Measurements from ENCODE around the gene DDA1. TPM values are rescaled to one million over a fixed set of nuclear protein-coding genes. Genes with fewer than 3 reads are reported as not detected.
A peak's percentile ranks its signal among the peaks of the same experiment; 100 is the strongest.

Gene DDA1
- total and polyA plus RNA-seq, 2 of the 13 experiments (the other 11 are each of a cell fraction or from before 2014, with no cell fraction given), result 24.5 to 26.0 TPM

DNA sequence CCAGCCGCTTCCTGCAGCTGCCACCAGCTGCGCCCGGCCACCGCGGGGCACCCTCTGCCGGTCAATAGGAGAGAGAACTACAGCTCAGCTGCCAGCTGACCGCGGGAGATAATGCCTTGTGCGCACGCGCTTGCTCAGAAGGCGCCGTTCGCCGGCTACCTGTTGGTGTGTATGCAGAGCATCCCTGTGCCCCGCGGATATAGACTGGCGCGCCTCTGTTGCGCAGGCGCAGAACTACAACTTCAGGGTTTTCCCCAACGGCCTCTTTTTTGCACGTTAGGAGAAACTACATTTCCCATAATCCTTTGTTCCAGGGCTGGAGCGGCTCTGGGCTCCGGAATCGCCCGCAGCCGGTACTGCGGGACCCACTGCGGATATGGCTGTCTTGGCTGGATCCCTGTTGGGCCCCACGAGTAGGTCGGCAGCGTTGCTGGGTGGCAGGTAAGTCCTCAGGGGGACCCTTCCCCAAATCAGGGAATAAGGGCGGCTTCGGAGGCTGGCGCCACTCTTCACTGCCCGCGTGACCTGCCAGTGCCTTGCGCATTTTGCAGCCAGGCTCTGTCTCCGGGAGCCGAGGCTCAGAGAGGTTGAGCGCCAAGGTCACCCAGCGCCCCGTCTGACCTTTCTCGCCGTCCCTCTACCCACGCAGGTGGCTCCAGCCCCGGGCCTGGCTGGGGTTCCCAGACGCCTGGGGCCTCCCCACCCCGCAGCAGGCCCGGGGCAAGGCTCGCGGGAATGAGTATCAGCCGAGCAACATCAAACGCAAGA lies 3.7 kb upstream of the DDA1 start, which contains the start of gene MRPL34 (continued):
- TF ChIP-seq, protein P1, sequence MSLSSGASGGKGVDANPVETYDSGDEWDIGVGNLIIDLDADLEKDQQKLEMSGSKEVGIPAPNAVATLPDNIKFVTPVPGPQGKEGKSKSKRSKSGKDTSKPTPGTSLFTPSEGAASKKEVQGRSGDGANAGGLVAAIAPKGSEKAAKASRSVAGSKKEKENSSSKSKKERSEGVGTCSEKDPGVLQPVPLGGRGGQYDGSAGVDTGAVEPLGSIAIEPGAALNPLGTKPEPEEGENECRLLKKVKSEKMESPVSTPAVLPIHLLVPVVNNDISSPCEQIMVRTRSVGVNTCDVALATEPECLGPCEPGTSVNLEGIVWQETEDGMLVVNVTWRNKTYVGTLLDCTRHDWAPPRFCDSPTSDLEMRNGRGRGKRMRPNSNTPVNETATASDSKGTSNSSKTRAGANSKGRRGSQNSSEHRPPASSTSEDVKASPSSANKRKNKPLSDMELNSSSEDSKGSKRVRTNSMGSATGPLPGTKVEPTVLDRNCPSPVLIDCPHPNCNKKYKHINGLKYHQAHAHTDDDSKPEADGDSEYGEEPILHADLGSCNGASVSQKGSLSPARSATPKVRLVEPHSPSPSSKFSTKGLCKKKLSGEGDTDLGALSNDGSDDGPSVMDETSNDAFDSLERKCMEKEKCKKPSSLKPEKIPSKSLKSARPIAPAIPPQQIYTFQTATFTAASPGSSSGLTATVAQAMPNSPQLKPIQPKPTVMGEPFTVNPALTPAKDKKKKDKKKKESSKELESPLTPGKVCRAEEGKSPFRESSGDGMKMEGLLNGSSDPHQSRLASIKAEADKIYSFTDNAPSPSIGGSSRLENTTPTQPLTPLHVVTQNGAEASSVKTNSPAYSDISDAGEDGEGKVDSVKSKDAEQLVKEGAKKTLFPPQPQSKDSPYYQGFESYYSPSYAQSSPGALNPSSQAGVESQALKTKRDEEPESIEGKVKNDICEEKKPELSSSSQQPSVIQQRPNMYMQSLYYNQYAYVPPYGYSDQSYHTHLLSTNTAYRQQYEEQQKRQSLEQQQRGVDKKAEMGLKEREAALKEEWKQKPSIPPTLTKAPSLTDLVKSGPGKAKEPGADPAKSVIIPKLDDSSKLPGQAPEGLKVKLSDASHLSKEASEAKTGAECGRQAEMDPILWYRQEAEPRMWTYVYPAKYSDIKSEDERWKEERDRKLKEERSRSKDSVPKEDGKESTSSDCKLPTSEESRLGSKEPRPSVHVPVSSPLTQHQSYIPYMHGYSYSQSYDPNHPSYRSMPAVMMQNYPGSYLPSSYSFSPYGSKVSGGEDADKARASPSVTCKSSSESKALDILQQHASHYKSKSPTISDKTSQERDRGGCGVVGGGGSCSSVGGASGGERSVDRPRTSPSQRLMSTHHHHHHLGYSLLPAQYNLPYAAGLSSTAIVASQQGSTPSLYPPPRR (CRISPR knock-in tag; IDR thresholded peaks at IDR 0.05; ENCODE audit: borderline replicate concordance), result peak; percentile 30; the same call in 1 of the 2 replicates
- peak; percentile 92 for TF ChIP-seq HDAC1 (CRISPR knock-in tag; IDR thresholded peaks at IDR 0.05)
- TF ChIP-seq, protein P2, sequence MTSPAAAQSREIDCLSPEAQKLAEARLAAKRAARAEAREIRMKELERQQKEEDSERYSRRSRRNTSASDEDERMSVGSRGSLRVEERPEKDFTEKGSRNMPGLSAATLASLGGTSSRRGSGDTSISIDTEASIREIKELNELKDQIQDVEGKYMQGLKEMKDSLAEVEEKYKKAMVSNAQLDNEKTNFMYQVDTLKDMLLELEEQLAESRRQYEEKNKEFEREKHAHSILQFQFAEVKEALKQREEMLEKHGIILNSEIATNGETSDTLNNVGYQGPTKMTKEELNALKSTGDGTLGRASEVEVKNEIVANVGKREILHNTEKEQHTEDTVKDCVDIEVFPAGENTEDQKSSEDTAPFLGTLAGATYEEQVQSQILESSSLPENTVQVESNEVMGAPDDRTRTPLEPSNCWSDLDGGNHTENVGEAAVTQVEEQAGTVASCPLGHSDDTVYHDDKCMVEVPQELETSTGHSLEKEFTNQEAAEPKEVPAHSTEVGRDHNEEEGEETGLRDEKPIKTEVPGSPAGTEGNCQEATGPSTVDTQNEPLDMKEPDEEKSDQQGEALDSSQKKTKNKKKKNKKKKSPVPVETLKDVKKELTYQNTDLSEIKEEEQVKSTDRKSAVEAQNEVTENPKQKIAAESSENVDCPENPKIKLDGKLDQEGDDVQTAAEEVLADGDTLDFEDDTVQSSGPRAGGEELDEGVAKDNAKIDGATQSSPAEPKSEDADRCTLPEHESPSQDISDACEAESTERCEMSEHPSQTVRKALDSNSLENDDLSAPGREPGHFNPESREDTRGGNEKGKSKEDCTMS (CRISPR knock-in tag; conservative IDR thresholded peaks at IDR 0.05), result no peak
- no peak for TF ChIP-seq ZBTB8A (CRISPR knock-in tag; IDR thresholded peaks at IDR 0.05; ENCODE audit: borderline replicate concordance, low read depth)
- peak; percentile 47; the same call in 1 of the 2 replicates for TF ChIP-seq ZNF232 (CRISPR knock-in tag; IDR thresholded peaks at IDR 0.05; ENCODE audit: borderline replicate concordance)
- TF ChIP-seq RORA (CRISPR knock-in tag; IDR thresholded peaks at IDR 0.05), result no peak
- TF ChIP-seq AKAP8 (CRISPR knock-in tag; IDR thresholded peaks at IDR 0.05), result peak; percentile 43; the same call in 1 of the 2 replicates
- no peak for TF ChIP-seq NCOR1 (IDR thresholded peaks at IDR 0.05; ENCODE audit: borderline replicate concordance, low read length)
- no peak for TF ChIP-seq RARG (CRISPR knock-in tag; IDR thresholded peaks at IDR 0.05; ENCODE audit: low read depth)
- peak; percentile 63 for TF ChIP-seq DR1 (CRISPR knock-in tag; IDR thresholded peaks at IDR 0.05)
- no peak for TF ChIP-seq ZSCAN30 (CRISPR knock-in tag; IDR thresholded peaks at IDR 0.05)
- no peak for TF ChIP-seq ARHGAP35 (CRISPR knock-in tag; IDR thresholded peaks at IDR 0.05; ENCODE audit: borderline replicate concordance)
- TF ChIP-seq SMYD3 (CRISPR knock-in tag; IDR thresholded peaks at IDR 0.05), result no peak
- TF ChIP-seq NR1H2 (CRISPR knock-in tag; IDR thresholded peaks at IDR 0.05; ENCODE audit: borderline replicate concordance, low read depth), result no peak
- no peak for TF ChIP-seq NONO (IDR thresholded peaks at IDR 0.05)
- no peak; the same call in 1 of the 2 replicates for TF ChIP-seq NONO (CRISPR knock-in tag; conservative IDR thresholded peaks at IDR 0.05)
- no peak for TF ChIP-seq ZNF839 (CRISPR knock-in tag; IDR thresholded peaks at IDR 0.05; ENCODE audit: borderline replicate concordance)
- TF ChIP-seq ZNF737 (CRISPR knock-in tag; IDR thresholded peaks at IDR 0.05; ENCODE audit: borderline replicate concordance), result no peak
- TF ChIP-seq ZBTB34 (CRISPR knock-in tag; IDR thresholded peaks at IDR 0.05), result peak; percentile 68; the same call in 1 of the 2 replicates
